Measurements from ENCODE around the gene CD38. TPM values are rescaled to one million over a fixed set of nuclear protein-coding genes. Genes with fewer than 3 reads are reported as not detected.

The CD38 gene
- total RNA-seq, 1 donor from 2014 or later: not detected

DNA sequence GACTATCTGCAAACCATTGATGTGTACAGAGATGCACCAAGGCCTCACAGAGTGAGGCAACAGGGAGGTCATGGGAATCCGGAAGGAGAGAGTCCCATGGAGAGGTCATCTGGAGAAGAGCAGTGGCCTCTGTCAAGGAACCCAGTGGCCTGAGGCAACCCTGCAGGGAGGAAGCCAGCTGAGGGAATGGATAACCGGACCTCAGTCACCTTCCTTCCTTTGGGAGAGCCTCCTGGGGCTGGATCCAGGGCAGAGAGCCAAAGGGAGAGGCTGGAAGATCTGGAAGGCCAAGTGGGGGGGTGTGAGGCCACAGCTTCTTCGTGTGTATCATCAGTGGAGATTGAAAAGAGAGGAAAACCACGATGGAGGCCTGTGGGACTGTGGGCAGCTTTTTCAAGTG, 24.3 kb upstream of the CD38 start:
- Mint-ChIP-seq H3K36me3 (ENCODE audit: insufficient read depth) (no peaks in the 10 kb centered on the region), H3K9me3 (ENCODE audit: low read depth) (no peaks in the 10 kb centered on the region), H3K27me3 (no peaks in the 10 kb centered on the region), H3K4me3 (ENCODE audit: low read depth) (no peak overlapping the region), H3K4me1 (ENCODE audit: low read depth) (no peaks in the 10 kb centered on the region), H3K27ac (no peak overlapping the region)
- TF ChIP-seq, protein P1, sequence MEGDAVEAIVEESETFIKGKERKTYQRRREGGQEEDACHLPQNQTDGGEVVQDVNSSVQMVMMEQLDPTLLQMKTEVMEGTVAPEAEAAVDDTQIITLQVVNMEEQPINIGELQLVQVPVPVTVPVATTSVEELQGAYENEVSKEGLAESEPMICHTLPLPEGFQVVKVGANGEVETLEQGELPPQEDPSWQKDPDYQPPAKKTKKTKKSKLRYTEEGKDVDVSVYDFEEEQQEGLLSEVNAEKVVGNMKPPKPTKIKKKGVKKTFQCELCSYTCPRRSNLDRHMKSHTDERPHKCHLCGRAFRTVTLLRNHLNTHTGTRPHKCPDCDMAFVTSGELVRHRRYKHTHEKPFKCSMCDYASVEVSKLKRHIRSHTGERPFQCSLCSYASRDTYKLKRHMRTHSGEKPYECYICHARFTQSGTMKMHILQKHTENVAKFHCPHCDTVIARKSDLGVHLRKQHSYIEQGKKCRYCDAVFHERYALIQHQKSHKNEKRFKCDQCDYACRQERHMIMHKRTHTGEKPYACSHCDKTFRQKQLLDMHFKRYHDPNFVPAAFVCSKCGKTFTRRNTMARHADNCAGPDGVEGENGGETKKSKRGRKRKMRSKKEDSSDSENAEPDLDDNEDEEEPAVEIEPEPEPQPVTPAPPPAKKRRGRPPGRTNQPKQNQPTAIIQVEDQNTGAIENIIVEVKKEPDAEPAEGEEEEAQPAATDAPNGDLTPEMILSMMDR (IDR thresholded peaks at IDR 0.05; ENCODE audit: unreplicated experiment): no peak
- DNase-seq (ENCODE audit: low spot score, unreplicated experiment): no peak

GRCh38 chr4:15754323-15754722, 23.8 kb upstream of the CD38 start:
- Mint-ChIP-seq H3K4me3 (ENCODE audit: low read depth) (no peak overlapping the region), H3K9me3 (ENCODE audit: low read depth) (no peaks in the 10 kb centered on the region)

GRCh38 chr4:15755321-15756155, 22.6 kb upstream of the CD38 start:
- Mint-ChIP-seq H3K9me3 (ENCODE audit: low read depth) (no peaks in the 10 kb centered on the region), H3K27me3 (no peaks in the 10 kb centered on the region), H3K36me3 (ENCODE audit: insufficient read depth) (no peaks in the 10 kb centered on the region), H3K27ac (no peak overlapping the region), H3K4me3 (ENCODE audit: low read depth) (no peak overlapping the region), H3K4me1 (ENCODE audit: low read depth) (no peaks in the 10 kb centered on the region)
- TF ChIP-seq, protein P1 (IDR thresholded peaks at IDR 0.05; ENCODE audit: unreplicated experiment): no peak
- no peak for DNase-seq (ENCODE audit: low spot score, unreplicated experiment)

More at GRCh38 chr4:15754323-15754722, 23.8 kb upstream of the CD38 start:
- TF ChIP-seq, protein P1 (IDR thresholded peaks at IDR 0.05; ENCODE audit: unreplicated experiment): no peak
- Mint-ChIP-seq H3K27ac (no peak overlapping the region), H3K36me3 (ENCODE audit: insufficient read depth) (no peaks in the 10 kb centered on the region), H3K4me1 (ENCODE audit: low read depth) (no peaks in the 10 kb centered on the region), H3K27me3 (no peaks in the 10 kb centered on the region)
- DNase-seq (ENCODE audit: low spot score, unreplicated experiment): no peak

DNA sequence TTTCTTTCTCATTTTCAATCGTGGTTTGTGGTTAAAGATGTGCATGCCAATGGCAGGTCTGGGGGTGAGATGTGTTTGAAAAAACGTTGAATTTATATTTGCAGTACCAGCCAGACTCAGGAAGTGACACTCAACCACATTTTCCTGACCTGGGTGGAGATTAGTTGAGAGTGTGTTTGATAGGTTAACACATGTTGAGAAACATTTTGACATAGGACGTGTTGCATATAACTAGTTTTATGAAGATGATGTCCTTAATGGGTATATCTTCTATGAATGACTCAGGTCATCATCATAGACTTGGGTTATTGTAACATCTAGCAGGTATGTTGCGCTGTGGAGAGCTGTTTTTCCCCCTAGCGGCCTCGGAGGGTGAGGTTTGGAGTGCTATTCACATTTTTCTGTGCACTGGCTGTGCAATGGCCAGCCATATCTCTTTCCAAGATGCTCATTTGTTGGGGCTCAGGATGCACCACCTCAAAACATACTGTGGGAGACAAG, 21.7 kb upstream of the CD38 start:
- no peak overlapping the region for H3K4me3 Mint-ChIP-seq (ENCODE audit: low read depth)
- no peaks in the 10 kb centered on the region for H3K4me1 Mint-ChIP-seq (ENCODE audit: low read depth)
- no peaks in the 10 kb centered on the region for H3K27me3 Mint-ChIP-seq
- H3K9me3 Mint-ChIP-seq (ENCODE audit: low read depth): no peaks in the 10 kb centered on the region
- TF ChIP-seq, protein P1 (IDR thresholded peaks at IDR 0.05; ENCODE audit: unreplicated experiment): no peak
- DNase-seq (ENCODE audit: low spot score, unreplicated experiment): no peak
- H3K27ac Mint-ChIP-seq: no peak overlapping the region
- H3K36me3 Mint-ChIP-seq (ENCODE audit: insufficient read depth): no peaks in the 10 kb centered on the region

DNA sequence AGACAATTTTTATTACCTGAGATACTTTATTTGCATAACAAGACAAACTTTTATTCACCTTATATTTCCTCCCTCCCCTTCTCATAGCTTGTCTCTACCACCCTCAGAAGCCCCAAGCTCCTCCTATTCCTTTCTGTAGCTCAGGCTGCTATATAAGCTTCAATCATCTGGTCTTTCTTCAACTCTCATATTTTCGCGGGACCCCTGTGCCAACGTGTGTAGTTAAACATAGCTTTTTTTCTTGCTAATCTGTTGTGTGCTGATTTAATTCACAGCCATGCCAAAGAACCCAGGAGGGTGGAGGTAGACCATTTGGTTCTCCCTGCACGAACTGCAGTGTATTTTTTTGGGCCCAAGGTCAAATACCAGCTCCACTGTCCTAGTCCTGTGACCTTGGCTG, 21.1 kb upstream of the CD38 start:
- H3K27ac Mint-ChIP-seq: no peak overlapping the region
- H3K27me3 Mint-ChIP-seq: no peaks in the 10 kb centered on the region
- H3K4me3 Mint-ChIP-seq (ENCODE audit: low read depth): no peak overlapping the region
- H3K36me3 Mint-ChIP-seq (ENCODE audit: insufficient read depth): no peaks in the 10 kb centered on the region
- DNase-seq (ENCODE audit: low spot score, unreplicated experiment): no peak
- no peaks in the 10 kb centered on the region for H3K4me1 Mint-ChIP-seq (ENCODE audit: low read depth)
- TF ChIP-seq, protein P1 (IDR thresholded peaks at IDR 0.05; ENCODE audit: unreplicated experiment): no peak
- H3K9me3 Mint-ChIP-seq (ENCODE audit: low read depth): no peaks in the 10 kb centered on the region

Data from progenitor cell of endocrine pancreas (in vitro differentiated cells).